ENCODE results near the gene OVAAL. TPM values are rescaled to one million over a fixed set of nuclear protein-coding genes. Genes with fewer than 3 reads are reported as not detected.

The OVAAL gene
- total and polyA plus RNA-seq, 2 of the 4 experiments (the other 2 are of a cell fraction), result not detected

- ATAC-seq (ENCODE audit: low read depth), result peak; percentile 93
- Histone ChIP-seq H3K9me3 (ENCODE audit: control insufficient read depth, insufficient read depth, low read length) (no peaks in the 10 kb centered on the region), H3K9ac (ENCODE audit: low read depth, low read length) (peak overlapping the region; percentile 40), H4K91ac (ENCODE audit: insufficient read depth, low read depth, low read length) (peak overlapping the region; percentile 95), H2BK15ac (ENCODE audit: low read depth, low read length) (peak overlapping the region; percentile 99), H3K36me3 (ENCODE audit: control insufficient read depth, insufficient read depth, low read length) (no peaks in the 10 kb centered on the region), H4K20me1 (ENCODE audit: insufficient read depth, low read length) (no peaks in the 10 kb centered on the region), H3K23ac (ENCODE audit: low read depth, low read length) (peak overlapping the region; percentile 90), H4K8ac (ENCODE audit: low read depth in 2 of 2, low read length in 2 of 2) (peak overlapping the region; percentile 79 to 92), H3K27ac (ENCODE audit: insufficient read depth, low read length) (peak overlapping the region; percentile 73), H3K9me1 (ENCODE audit: insufficient read depth, low read length) (peaks cover 22% of the 10 kb centered on the region), H2BK5ac (ENCODE audit: low read depth, low read length, poor library complexity, severe bottlenecking) (peak overlapping the region; percentile 98), H3K79me1 (ENCODE audit: low read depth in 1 of 2, low read length in 2 of 2) (peaks cover 0 to 13% of the 10 kb centered on the region in 2 experiments; a peak in 1 of 4 replicates), H3K27me3 (ENCODE audit: control insufficient read depth, insufficient read depth, low read length) (no peaks in the 10 kb centered on the region), H2BK20ac (ENCODE audit: low read depth, low read length) (peak overlapping the region; percentile 98), H2AK9ac (replicated peaks; ENCODE audit: low read depth, low read length, poor library complexity) (peak overlapping the region; percentile 74), H3K14ac (replicated peaks; ENCODE audit: low read depth, low read length) (peak overlapping the region; percentile 98), H4K5ac (ENCODE audit: low read depth, low read length) (peak overlapping the region; percentile 95), H2AK5ac (ENCODE audit: low read depth, low read length) (peak overlapping the region; percentile 94), H3K4me3 (ENCODE audit: insufficient read depth, low read depth, low read length) (no peak overlapping the region), H3K4ac (ENCODE audit: low read depth, low read length) (peak overlapping the region; percentile 90), H2AFZ (replicated peaks; ENCODE audit: low read length, poor library complexity) (peak overlapping the region; percentile 65), H3K4me1 (ENCODE audit: control insufficient read depth, insufficient read depth, low read length) (peaks cover 21% of the 10 kb centered on the region), H3K4me2 (ENCODE audit: low read depth, low read length) (peak overlapping the region; percentile 11; the same call in 1 of the 2 replicates), H3K56ac (ENCODE audit: extremely low read depth, insufficient read depth, low read length) (peak overlapping the region; percentile 70), H2BK120ac (ENCODE audit: low read depth, low read length) (peak overlapping the region; percentile 98), H3K18ac (ENCODE audit: low read depth, low read length) (peak overlapping the region; percentile 96)
- no TSS peak for BruUV-seq (replicated peaks)
- ChIA-PET CTCF (interaction anchor here (0.6 kb wide), 1 partner anchor 368 kb away, joined by 3 read pairs; no protein-coding TSS in a partner anchor), POLR2A (ENCODE audit: unreplicated experiment) (no interaction called here)
- WGBS, 2 experiments (ENCODE audit: extremely low coverage in 2 of 2, insufficient read length in 1 of 2), result 100% methylated on average over 2 of the region's 14 CpGs; no CpG with 5 or more reads in 1 of the 2 experiments
- peak; percentile 77 for DNase-seq
- TF ChIP-seq MAZ (IDR thresholded peaks at IDR 0.05; ENCODE audit: borderline replicate concordance, low read depth, low read length) (no peak), NFE2L2 (IDR thresholded peaks at IDR 0.05; ENCODE audit: low read depth, low read length) (peak; percentile 89), CTCF (conservative IDR thresholded peaks at IDR 0.05; ENCODE audit: low read depth, low read length) (no peak), MAFK (IDR thresholded peaks at IDR 0.05; ENCODE audit: low read depth, low read length) (peak; percentile 58)
- in situ Hi-C loops (cut with MboI; ENCODE audit: low sequenced_read_pairs), result no loop called here
- intact Hi-C loops (cut with micrococcal nuclease), result no loop called here
- dilution Hi-C loops (cut with HindIII; ENCODE audit: low sequenced_read_pairs, unreplicated experiment), result no loop called here
These were observed 4.5 kb downstream of the OVAAL start for GRCh38 chr1:180563026-180563827.

Data from IMR-90 (cell line).